ENCODE results near the gene ABHD8. TPM values are rescaled to one million over a fixed set of nuclear protein-coding genes. Genes with fewer than 3 reads are reported as not detected.

ABHD8 gene
- total RNA-seq, 1 experiment from 2014 or later, result 5.2 TPM

DNA sequence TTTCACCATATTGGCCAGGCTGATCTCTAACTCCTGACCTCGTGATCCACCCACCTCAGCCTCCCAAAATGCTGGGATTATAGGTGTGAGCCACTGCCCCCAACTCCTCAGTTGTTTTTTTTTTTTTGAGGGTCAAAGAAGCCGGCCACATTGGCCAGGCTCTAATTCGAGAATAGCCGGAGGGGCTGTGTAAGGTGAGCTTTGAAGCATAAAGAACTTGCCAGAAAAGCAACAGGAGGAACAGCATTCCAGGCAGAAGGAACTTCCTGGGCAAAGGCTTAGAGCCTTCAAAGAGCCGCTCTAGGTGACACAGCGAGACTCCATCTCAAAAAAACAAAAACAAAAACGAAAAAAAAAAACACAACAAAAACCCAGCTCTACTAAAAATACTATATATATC lies 37.2 kb downstream of the ABHD8 start:
- no peaks in the 10 kb centered on the region for H3K9me2 ChIP-seq (ENCODE audit: insufficient read depth)
- peaks cover 0 to 13% of the 10 kb centered on the region in 2 experiments; a peak in 1 of 4 replicates for H3K36me3 ChIP-seq (ENCODE audit: control insufficient read depth in 1 of 2, insufficient read depth in 2 of 2, low read length in 2 of 2)
- H3K4me2 ChIP-seq (ENCODE audit: low read length), result no peak overlapping the region
- H3K4me1 ChIP-seq (ENCODE audit: control insufficient read depth in 1 of 2, insufficient read depth in 2 of 2, low read length in 2 of 2), result peaks cover 3 to 11% of the 10 kb centered on the region in 2 experiments; a peak in 3 of 4 replicates
- ATAC-seq (no peak), DNase-seq (ENCODE audit: low read depth, low spot score) (no peak)
- ChIA-PET POLR2A (interaction anchor here (1.3 kb wide), 1 partner anchor 51 kb away, joined by 6 read pairs; the partner anchor contains the start of gene USE1), CTCF (interaction anchor here (1.2 to 1.5 kb wide), 2 partner anchors 60 to 230 kb away, joined by 3 read pairs; no protein-coding TSS in a partner anchor), RAD21 (ENCODE audit: low non-redundant PET in 1 of 2, low total read pairs in 2 of 2, uncharacterized antibody in 2 of 2, unreplicated experiment in 2 of 2) (no interaction called here)
- H4K20me1 ChIP-seq (ENCODE audit: insufficient read depth), result no peaks in the 10 kb centered on the region
- H3K27me3 ChIP-seq (ENCODE audit: insufficient read depth, low read length), result no peaks in the 10 kb centered on the region
- no peak for TF ChIP-seq ZNF274 (IDR thresholded peaks at IDR 0.05; ENCODE audit: low read depth, low read length)
- no peak for TF ChIP-seq POLR2A (IDR thresholded peaks at IDR 0.05; ENCODE audit: borderline replicate concordance, extremely low read depth, insufficient read depth, insufficient read length)
- no peak for TF ChIP-seq FOSL1 (IDR thresholded peaks at IDR 0.05; ENCODE audit: low read depth)
- no peak for TF ChIP-seq SP1 (IDR thresholded peaks at IDR 0.05; ENCODE audit: low read depth)
- H3K4me3 ChIP-seq (replicated peaks in 1 of 2; ENCODE audit: low read depth in 1 of 2, low read length in 2 of 2), result no peak overlapping the region
- H3K27ac ChIP-seq (ENCODE audit: low read depth, low read length), result peak overlapping the region; percentile 15; the same call in 1 of the 2 replicates
- no peak overlapping the region for H2AFZ ChIP-seq (ENCODE audit: low read depth, low read length, poor library complexity, severe bottlenecking)
- no peak overlapping the region for H3K9ac ChIP-seq (ENCODE audit: low read length)
- H3K9me3 ChIP-seq (ENCODE audit: control insufficient read depth in 1 of 2, insufficient read depth in 1 of 2, low read depth in 1 of 2, low read length in 2 of 2), result no peaks in the 10 kb centered on the region
- H3K79me2 ChIP-seq (ENCODE audit: insufficient read depth, low read length), result peaks cover 17% of the 10 kb centered on the region
- no TSS peak for BruUV-seq (replicated peaks)
- intact Hi-C loops (cut with micrococcal nuclease), result no loop called here

DNA sequence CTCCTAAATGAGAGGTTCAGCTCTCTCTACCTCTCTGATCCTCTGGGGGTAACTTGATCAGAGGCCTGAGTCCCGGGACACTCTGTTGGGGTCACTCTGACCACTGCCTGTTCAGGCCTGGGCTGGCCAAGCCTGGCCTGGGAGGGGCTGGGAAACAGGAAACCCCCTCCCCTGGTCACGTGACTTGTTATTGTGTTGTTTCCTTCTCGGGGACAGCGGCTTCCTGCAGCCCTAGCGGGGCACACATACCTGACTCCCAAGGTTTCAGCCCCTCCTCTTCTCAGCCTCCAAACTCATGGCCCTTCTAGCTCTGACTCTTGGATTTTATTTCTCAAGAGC lies 38.6 kb downstream of the ABHD8 start, which contains the start of gene USHBP1:
Gene USHBP1 (minus strand): TSS at position 105 of the 339 bp plus-strand sequence. CDS start 446 bp downstream, outside the sequence.
- no peak within 1 kb of the TSS for H3K27ac ChIP-seq (ENCODE audit: low read depth, low read length)
- H4K20me1 ChIP-seq (ENCODE audit: insufficient read depth), result no peaks in the 10 kb centered on the region
- peaks cover 17% of the 10 kb centered on the region for H3K79me2 ChIP-seq (ENCODE audit: insufficient read depth, low read length)
- intact Hi-C loops (cut with micrococcal nuclease), result no loop called here
- BruUV-seq (replicated peaks), result no TSS peak
- RAD21 ChIA-PET (ENCODE audit: low non-redundant PET in 1 of 2, low total read pairs in 2 of 2, uncharacterized antibody in 2 of 2, unreplicated experiment in 2 of 2), result no interaction called here
- no peaks in the 10 kb centered on the region for H3K27me3 ChIP-seq (ENCODE audit: insufficient read depth, low read length)
- H3K4me2 ChIP-seq (ENCODE audit: low read length), result no peak within 1 kb of the TSS
- H3K36me3 ChIP-seq (ENCODE audit: control insufficient read depth in 1 of 2, insufficient read depth in 2 of 2, low read length in 2 of 2), result peaks cover 0 to 7% of the 10 kb centered on the region in 2 experiments; a peak in 1 of 4 replicates
- H3K4me1 ChIP-seq (ENCODE audit: control insufficient read depth in 1 of 2, insufficient read depth in 2 of 2, low read length in 2 of 2), result peaks cover 3 to 17% of the 10 kb centered on the region in 2 experiments; a peak in 3 of 4 replicates
- no peaks in the 10 kb centered on the region for H3K9me3 ChIP-seq (ENCODE audit: control insufficient read depth in 1 of 2, insufficient read depth in 1 of 2, low read depth in 1 of 2, low read length in 2 of 2)
- no peak within 1 kb of the TSS for H3K4me3 ChIP-seq (replicated peaks in 1 of 2; ENCODE audit: low read depth in 1 of 2, low read length in 2 of 2)
- no peak for ATAC-seq
- DNase-seq (ENCODE audit: low read depth, low spot score), result no peak
- no peaks in the 10 kb centered on the region for H3K9me2 ChIP-seq (ENCODE audit: insufficient read depth)
- H2AFZ ChIP-seq (ENCODE audit: low read depth, low read length, poor library complexity, severe bottlenecking), result no peak within 1 kb of the TSS
- H3K9ac ChIP-seq (ENCODE audit: low read length), result no peak within 1 kb of the TSS
- CTCF ChIA-PET, result no interaction called here
- POLR2A ChIA-PET, result interaction anchor here (1.3 kb wide), 2 partner anchors 30 to 50 kb away, joined by 3 read pairs; partner anchors contain the start of gene USE1
- TF ChIP-seq, protein P1, sequence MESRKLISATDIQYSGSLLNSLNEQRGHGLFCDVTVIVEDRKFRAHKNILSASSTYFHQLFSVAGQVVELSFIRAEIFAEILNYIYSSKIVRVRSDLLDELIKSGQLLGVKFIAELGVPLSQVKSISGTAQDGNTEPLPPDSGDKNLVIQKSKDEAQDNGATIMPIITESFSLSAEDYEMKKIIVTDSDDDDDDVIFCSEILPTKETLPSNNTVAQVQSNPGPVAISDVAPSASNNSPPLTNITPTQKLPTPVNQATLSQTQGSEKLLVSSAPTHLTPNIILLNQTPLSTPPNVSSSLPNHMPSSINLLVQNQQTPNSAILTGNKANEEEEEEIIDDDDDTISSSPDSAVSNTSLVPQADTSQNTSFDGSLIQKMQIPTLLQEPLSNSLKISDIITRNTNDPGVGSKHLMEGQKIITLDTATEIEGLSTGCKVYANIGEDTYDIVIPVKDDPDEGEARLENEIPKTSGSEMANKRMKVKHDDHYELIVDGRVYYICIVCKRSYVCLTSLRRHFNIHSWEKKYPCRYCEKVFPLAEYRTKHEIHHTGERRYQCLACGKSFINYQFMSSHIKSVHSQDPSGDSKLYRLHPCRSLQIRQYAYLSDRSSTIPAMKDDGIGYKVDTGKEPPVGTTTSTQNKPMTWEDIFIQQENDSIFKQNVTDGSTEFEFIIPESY (IDR thresholded peaks at IDR 0.05; ENCODE audit: extremely low read depth, insufficient replicate concordance, low read length), result no peak
- TF ChIP-seq EZH2phosphoT487 (IDR thresholded peaks at IDR 0.05; ENCODE audit: borderline replicate concordance) (no peak), CBX3 (IDR thresholded peaks at IDR 0.05; ENCODE audit: low read depth) (no peak), SIN3A (IDR thresholded peaks at IDR 0.05; ENCODE audit: low read depth) (no peak), POLR2A (IDR thresholded peaks at IDR 0.05; ENCODE audit: borderline replicate concordance, extremely low read depth, insufficient read depth, insufficient read length) (no peak), CEBPB (IDR thresholded peaks at IDR 0.05; ENCODE audit: low read depth) (no peak), ZNF274 (IDR thresholded peaks at IDR 0.05; ENCODE audit: low read depth, low read length) (no peak), EGR1 (IDR thresholded peaks at IDR 0.05; ENCODE audit: low read depth) (no peak)
- TF ChIP-seq, protein P2, sequence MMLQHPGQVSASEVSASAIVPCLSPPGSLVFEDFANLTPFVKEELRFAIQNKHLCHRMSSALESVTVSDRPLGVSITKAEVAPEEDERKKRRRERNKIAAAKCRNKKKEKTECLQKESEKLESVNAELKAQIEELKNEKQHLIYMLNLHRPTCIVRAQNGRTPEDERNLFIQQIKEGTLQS (IDR thresholded peaks at IDR 0.05), result no peak

Measured in HCT116 (cell line).